Upper lobe of right lung (tissue), 1 donor: ENCODE measurements around the gene KCNH6. TPM values are rescaled to one million over a fixed set of nuclear protein-coding genes. Genes with fewer than 3 reads are reported as not detected.

Experiments
- ATAC-seq: fragments of 200-7000 bp; cut with Tn5 transposase; one replicate; pipeline ENCODE4 v1.9.1; 2020; ENCODE audit warnings: mild to moderate bottlenecking, moderate library complexity
- DNase-seq: peaks from one replicate; pipeline ENCODE4 v3.0.0-alpha.2; 2020
- H3K27ac ChIP-seq: fragments of 200-600 bp; one replicate; pipeline ENCODE4 v1.8.0; 2022
- H3K27me3 ChIP-seq: fragments of 200-600 bp; one replicate; pipeline ENCODE4 v1.8.0; 2022; ENCODE audit warnings: mild to moderate bottlenecking
- H3K36me3 ChIP-seq: fragments of 200-600 bp; one replicate; pipeline ENCODE4 v1.8.0; 2022
- H3K4me1 ChIP-seq: fragments of 200-600 bp; one replicate; pipeline ENCODE4 v1.8.0; 2022
- H3K4me3 ChIP-seq: fragments of 200-600 bp; one replicate; pipeline ENCODE4 v1.8.0; 2022; ENCODE audit warnings: mild to moderate bottlenecking
- H3K9me3 ChIP-seq: fragments of 200-600 bp; one replicate; pipeline ENCODE4 v1.8.0; 2022
- CTCF ChIP-seq: fragments of 200-600 bp; IDR thresholded peaks from one replicate; pipeline ENCODE4 v1.8.0; 2022; ENCODE audit warnings: antibody characterized with exemption
- intact Hi-C: fragments of 100-400 bp; cut with DNase I; formaldehyde crosslinking; loops from one replicate; pipeline ENCODE4 v1.11.0; 2022
- total RNA-seq: library from RNA; stranded (reverse); fragmentation: NEBNext Ultra II Directional; extraction: Animal tissue kit (Norgen Biotek cat#: 25700); gene quantifications from one replicate; pipeline ENCODE4 v1.2.1, GENCODE V29; 2021
- donor health status: DM: no; HTN: yes; CAD: no; lungs with severe emphysema.

The KCNH6 gene
- total RNA-seq, 1 donor from 2014 or later: not detected

GRCh38 chr17:63476459-63476853 is 46.7 kb upstream of the KCNH6 start:
- H3K36me3 ChIP-seq: no peaks in the 10 kb centered on the region
- H3K4me1 ChIP-seq: peaks cover 32% of the 10 kb centered on the region
- H3K4me3 ChIP-seq: peak overlapping the region; percentile 51
- no peaks in the 10 kb centered on the region for H3K9me3 ChIP-seq
- H3K27me3 ChIP-seq: peaks cover 16% of the 10 kb centered on the region
- intact Hi-C loops: loop anchor here (5.0 kb wide), 1 partner anchor 34 kb away; no protein-coding TSS in a partner anchor
- ATAC-seq (peak; percentile 1), DNase-seq (no peak)
- TF ChIP-seq CTCF: no peak
- peak overlapping the region; percentile 30 for H3K27ac ChIP-seq

DNA sequence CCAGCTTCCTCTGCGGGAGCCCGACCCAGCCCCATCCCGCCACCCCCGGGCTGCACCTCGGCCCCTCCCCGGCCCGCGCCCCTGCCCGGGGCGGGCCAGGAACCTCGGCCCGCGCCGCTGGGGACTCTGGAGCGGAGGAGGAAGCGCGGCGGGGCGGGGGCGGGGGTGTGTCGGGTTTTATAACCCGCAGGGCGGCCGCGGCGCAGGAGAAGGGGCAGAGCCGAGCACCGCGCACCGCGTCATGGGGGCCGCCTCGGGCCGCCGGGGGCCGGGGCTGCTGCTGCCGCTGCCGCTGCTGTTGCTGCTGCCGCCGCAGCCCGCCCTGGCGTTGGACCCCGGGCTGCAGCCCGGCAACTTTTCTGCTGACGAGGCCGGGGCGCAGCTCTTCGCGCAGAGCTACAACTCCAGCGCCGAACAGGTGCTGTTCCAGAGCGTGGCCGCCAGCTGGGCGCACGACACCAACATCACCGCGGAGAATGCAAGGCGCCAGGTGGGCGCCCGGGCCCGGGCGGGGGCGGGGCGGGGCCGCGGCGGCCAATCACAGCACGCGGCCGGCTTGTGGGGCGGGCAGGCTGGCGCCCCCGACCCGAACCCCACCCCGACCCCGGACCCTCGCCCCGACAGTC is 46.2 kb upstream of the KCNH6 start, which contains the start of gene ACE:
TSS of gene ACE (plus strand) at position 208 of the 626 bp plus-strand sequence. CDS start at position 242, 34 bp downstream.
- Histone ChIP-seq H3K4me1 (peaks cover 32% of the 10 kb centered on the region), H3K27ac (peak within 1 kb of the TSS; percentile 30)
- intact Hi-C loops: loop anchor here (5.0 kb wide), 1 partner anchor 35 kb away; no protein-coding TSS in a partner anchor

DNA sequence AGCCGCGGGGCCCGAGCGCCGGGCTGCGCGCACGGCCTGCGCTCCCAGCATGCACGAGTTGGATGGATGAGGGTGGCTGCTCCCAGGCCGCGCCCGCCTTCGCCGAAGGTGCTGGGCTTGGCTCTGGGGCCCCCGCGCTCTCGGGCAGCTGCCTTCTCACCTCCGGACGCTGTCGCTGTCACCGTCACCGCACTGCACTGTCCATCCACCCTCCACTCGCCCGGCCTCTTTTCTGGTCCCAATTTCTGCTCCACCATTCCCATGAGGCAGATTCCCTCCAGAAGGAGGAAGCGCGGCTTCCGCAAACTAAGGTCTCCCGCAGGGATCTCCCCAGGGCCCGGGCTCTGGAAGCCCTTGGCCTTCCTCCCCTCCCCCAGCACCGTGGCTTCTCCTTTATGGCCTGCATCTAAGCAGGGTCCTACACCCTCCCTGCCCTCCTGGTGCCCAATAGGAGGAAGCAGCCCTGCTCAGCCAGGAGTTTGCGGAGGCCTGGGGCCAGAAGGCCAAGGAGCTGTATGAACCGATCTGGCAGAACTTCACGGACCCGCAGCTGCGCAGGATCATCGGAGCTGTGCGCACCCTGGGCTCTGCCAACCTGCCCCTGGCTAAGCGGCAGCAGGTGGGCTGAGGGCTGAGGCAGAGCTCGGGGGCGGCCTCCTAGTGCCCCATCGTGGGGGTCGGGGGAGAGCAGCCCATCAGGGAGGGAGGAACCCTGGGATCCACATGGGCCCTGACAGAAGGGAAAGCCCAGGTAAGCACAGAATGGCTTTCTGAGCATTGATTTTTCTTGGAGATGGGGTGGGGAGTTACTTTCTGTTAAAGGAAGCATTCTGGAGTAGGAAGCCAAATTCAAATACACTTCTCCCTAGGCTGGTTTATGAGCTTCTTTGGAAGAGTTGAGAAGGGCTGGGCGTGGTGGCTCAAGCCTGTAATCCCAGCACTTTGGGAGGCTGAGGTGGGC is 45.4 kb upstream of the KCNH6 start:
- Histone ChIP-seq H3K36me3 (no peaks in the 10 kb centered on the region), H3K27me3 (peaks cover 16% of the 10 kb centered on the region), H3K4me3 (peak overlapping the region; percentile 51), H3K4me1 (peaks cover 32% of the 10 kb centered on the region), H3K27ac (no peak overlapping the region), H3K9me3 (no peaks in the 10 kb centered on the region)
- intact Hi-C loops: loop anchor here (5.0 kb wide), 1 partner anchor 35 kb away; no protein-coding TSS in a partner anchor
- DNase-seq (no peak), ATAC-seq (peak; percentile 11)
- TF ChIP-seq CTCF: no peak

More for the DNA sequence above, 46.2 kb upstream of the KCNH6 start, which contains the start of gene ACE:
- peak within 1 kb of the TSS; percentile 51 for H3K4me3 ChIP-seq
- ATAC-seq (peak; percentile 31), DNase-seq (peak; percentile 76)
- peaks cover 16% of the 10 kb centered on the region for H3K27me3 ChIP-seq
- no peaks in the 10 kb centered on the region for H3K9me3 ChIP-seq
- no peak for TF ChIP-seq CTCF
- H3K36me3 ChIP-seq: no peaks in the 10 kb centered on the region

DNA sequence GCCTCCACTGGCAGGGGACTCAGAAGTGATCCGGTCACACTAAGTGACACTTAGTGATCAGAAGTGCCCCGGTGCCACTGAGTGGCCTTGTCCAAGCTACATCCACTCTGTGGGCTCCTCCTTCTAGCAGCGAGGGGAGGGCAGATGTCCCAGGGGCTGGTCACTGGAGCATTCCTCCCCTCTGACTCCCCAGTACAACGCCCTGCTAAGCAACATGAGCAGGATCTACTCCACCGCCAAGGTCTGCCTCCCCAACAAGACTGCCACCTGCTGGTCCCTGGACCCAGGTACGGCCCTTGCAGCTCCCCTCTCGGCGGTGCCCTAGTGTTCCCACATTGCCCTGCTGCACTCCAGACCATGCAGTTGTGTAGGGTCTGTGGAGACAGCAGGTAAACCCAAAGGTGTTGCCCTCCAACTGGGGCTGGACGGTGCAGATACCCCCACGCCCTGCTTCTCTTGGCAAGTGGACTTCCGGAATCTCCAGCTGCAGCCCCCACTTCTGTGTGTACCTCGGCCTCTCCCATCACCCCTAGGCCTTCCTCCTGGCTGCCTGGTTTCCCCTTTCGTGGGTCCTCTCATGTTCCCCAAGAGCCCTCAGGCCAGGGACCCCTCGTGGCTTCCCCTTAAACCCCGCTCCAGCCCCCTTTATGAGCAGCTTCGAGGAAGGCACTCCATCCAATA is 44.2 kb upstream of the KCNH6 start:
- H3K27ac ChIP-seq: no peak overlapping the region

More for the DNA sequence above, 44.2 kb upstream of the KCNH6 start:
- H3K9me3 ChIP-seq: no peaks in the 10 kb centered on the region
- intact Hi-C loops: loop anchor here (5.0 kb wide), 1 partner anchor 37 kb away; no protein-coding TSS in a partner anchor
- TF ChIP-seq CTCF: peak; percentile 77
- peaks cover 16% of the 10 kb centered on the region for H3K27me3 ChIP-seq
- DNase-seq: peak; percentile 90
- H3K4me1 ChIP-seq: peaks cover 32% of the 10 kb centered on the region
- H3K36me3 ChIP-seq: no peaks in the 10 kb centered on the region
- peak overlapping the region; percentile 51 for H3K4me3 ChIP-seq
- peak; percentile 90 for ATAC-seq
